HG03060 (cell line): Measurements from ENCODE around the gene BCAS3.

ENCODE experiments used
- ATAC-seq: cut with Tn5 transposase; IDR thresholded peaks from one replicate; pipeline ENCODE4 v1.9.1; 2021; ENCODE audit warnings: low read depth, moderate number of reproducible peaks; ENCODE audit not compliant: unreplicated experiment

BCAS3 gene

DNA sequence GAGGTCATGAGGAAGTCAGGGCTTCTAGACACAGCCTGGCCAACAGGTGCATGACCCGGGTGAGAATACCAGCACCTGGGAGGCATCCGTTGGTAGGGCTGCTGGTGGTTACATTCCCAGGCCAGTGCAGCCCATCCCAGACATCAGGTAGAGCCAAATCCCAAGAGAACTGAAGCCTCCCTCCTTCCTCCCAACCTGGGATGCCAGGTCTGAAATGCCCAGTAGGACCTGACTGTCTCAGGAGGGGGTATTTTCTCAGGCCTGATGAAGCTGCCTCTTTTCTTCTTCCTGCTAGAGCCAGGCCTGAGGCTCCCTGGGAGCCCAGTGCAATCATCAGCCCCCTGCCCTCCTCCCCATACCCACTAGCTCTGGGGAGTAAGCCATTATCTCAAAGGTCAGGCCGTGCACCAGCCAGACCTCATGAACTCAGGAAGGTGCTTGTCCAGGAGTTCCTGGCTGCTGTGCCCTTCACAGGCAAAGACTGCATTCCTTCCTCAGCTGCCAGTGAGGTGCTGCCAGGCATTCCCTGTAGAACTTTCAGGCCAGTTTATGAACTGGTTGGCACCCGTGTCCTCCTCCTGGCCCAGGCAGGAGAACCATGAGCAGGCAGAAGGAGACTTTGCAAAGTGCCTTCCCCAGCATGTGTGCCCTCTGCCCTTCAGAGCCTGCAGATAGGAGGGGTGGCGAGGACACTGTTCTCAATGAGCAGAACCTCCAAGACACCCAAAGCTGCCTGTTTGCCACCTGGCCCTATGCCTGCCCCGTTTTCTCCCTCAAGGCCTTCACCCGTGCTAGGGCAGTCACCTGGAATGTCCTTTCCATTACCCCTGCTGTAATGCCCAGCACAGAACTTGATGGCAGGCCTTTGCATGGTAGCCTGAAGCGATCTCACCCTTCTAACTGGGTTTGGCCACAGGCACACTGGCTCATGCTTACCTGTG, 729.6 kb downstream of the BCAS3 start:
- no peak for ATAC-seq

GRCh38 chr17:61408151-61409041, 730.7 kb downstream of the BCAS3 start:
- ATAC-seq: no peak

DNA sequence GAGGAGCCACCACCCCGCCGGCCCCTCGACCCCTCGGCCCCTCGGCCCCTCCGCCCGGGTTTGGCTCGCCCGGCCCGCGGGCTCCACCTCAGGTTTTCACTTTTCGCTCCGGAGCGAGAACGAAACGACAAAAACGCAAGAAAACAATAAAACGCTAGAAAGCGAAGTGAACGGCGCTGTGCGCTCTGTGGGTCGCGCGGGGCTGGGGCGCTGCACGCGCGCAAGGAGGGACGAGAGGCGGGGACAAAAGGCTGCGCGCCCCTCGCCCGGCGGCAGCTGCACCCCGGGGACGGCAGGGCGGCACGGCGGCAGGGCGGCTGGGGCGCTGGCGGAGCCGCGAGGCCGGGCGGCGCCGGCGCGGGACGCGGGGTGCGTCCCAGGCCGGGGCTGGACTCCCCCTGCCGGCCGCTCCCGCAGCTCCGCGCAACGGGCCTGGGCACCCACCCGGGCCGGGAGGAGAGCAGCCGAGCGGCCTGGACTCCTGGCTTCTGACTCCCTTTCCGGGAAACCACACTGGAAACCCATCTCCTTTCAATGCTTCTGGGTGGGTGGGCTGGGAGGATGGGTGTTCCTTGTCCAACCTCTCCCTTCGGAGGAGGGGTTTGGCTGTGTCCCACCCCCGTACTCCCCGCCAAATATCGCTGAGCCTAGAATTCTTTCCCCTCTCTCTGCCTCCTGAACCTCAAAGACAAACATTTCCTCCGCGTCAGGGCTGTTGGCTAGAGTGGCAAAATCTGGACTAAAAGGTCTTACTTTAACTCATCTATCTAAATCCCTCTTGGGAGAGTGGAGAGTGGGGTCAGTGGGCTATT, 731.9 kb downstream of the BCAS3 start:
- no peak for ATAC-seq

GRCh38 chr17:61410141-61411010, 732.7 kb downstream of the BCAS3 start:
- ATAC-seq: no peak

- ATAC-seq: no peak
Observed at GRCh38 chr17:61411011-61411260, 733.3 kb downstream of the BCAS3 start.

DNA sequence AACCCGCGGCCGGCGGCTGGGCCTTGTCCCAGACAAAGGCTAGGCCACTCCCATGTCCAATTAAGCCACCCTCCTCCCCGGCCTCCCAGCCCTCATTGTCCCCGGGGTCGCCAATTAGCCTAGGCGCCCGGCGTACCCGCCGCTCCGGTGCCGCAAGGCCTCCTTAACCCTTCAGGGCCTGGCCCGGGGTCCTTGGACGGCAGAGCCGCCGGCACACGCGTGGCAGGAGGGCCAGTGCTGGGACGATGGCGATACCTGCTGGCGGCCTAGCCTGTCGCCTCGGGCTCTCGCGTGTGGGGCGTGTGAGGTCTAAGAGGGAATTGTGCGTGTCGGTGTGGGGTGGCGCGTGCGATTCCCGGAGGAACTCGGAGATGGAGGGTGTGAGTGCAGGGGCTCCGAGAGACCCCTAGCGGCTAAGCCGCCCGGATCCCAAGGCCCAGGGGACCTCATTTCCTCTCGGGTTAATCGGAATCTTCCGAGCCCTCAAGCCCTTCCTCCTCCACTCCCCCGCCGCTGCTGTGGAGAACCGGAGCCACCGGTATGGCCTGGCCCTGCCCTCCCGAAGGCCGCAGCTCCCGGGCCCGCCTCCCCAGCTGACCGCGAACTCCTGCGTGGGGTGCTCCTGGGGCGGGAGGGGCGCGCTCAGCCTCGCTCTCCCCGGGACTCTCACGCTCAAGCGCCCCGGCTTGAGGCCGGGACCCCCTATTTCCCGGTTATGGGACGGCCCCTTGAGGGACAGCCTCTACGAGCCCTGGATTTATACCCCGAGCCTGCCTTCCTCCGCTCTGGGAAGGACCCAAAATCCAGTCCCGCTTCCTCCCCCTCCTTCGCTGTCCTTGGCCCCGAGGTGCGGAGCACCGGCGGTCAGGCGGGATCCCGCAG, 733.9 kb downstream of the BCAS3 start:
- no peak for ATAC-seq

DNA sequence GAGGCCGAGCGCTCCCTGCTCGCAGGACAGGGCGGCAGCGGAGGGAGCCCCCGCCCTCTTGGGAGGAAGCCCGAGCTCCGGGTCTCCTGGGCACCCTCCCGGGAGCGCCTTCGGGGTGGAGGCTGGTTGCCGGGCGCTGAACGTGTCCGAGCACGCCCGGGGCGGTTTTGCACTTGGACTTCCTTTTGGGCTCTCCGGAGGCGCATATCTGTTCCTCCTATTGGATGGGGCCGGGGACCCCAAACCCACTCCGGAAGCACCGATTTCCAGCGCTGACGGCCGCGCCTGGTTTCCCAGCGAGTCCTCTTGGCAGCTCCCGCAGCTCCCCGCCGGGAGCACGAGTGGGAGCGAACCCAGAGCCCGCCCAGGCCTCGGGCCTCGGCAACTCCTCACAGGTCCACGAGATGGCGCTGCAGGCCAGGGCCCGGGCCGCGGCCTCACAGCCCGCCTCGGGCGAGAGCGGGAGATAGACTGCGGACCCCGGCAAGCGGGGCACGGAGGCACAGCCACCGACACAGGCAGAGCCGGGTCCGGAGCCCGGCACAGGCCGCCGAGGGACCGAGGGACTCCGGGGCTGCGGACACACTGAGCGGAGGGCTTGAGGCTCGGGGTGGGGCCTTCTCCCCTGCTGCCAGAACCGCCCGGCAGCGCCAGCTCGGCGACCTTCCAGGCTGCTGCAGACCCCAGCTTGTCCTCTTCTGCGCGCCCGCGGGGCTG, 734.6 kb downstream of the BCAS3 start:
- peak; percentile 49 for ATAC-seq

- no peak for ATAC-seq
Observed at GRCh38 chr17:61412860-61413660, 735.4 kb downstream of the BCAS3 start.

DNA sequence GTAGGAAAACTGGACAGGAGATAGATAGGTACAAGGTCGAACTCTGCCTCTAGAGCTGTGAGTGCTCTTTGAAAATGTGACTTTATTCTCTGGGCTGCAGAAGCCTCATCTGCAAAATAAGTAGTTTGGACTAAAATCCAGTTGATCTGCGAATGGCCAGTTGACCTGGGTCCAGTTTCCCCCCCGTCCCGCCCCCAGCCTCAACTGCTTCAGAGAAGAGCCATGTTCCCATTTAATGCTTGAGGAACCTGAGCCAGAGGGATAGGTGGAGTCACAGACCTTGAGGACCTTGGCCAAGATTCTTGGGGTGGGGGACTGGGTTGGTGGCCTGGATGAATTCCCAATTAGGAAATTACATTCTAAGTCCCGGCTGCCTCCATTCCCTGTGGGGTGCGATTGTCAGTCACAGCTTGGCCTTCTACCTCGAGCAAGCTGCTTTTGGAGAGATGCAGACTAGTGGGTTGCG, 736.0 kb downstream of the BCAS3 start:
- ATAC-seq: no peak

DNA sequence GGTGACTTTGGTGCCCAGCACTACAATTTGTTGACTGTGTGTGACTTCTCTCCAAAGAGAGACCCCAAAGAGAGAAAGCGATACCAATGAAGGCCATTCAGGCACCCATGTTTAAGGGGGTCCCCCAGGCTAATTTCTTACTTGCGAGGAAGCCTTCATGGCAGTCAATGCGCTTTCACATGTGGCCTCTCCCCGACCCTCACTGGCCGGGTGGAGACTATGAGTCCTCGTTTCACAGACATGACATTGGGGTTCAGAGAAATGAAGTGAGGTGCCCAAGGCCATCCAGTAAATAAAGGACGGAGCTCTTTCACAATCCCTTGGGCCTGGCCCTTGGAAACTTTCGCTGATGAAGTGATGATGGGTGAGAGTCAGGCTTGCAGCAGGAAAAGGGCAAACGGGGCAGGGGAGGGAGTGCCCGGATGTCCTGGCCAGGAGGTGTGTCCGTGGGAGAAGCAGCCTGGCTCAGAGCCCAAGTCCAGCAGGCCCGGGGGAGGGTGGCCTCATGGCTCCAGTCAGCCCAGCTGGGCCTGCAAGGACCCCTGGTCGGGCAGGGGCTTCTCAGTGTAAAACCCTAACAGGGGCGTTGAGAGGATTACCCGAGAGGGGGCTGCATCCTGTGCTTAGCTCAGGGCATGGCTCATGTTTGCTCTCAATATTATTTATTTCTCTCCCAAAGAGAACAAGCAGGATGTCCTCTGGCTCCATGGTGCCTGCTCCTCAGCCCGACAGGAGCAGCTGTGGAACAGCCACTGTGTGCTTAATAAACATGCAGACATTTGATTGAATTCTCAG, 736.7 kb downstream of the BCAS3 start:
- ATAC-seq: no peak

DNA sequence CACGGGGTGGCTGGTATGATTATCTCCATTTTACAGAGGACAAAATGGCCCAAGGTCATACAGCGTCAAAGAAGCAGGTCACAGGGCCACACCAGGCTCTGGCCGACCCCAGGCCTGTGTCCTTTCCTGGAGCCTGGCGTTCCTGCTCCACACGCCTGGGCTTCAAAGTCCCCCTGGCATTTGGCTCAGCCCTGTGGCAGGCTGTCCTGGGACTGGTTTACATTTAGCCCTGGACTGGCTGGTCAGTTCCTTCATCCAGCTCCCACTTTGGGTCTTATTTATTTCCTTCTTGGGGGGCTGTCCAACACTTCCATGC, 737.2 kb downstream of the BCAS3 start:
- no peak for ATAC-seq

GRCh38 chr17:61415374-61416210, 737.9 kb downstream of the BCAS3 start:
- no peak for ATAC-seq

DNA sequence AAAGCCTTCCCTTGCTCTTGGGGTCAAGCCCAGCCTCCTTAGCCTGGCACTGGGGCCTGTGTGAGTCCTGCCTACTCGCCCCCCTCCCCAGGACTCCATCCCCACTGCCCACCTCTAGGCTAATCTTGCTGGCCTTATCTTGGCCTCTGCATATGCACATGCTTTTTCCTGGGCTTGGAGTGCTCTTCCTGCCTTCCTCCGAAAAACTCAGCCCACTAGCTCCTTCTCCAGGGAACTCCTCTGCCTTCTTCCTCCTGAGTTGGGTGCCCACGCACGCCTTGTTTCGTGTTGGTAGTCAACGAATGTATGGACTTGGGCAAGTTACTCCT, 738.5 kb downstream of the BCAS3 start:
- ATAC-seq: no peak

- no peak for ATAC-seq
Observed at GRCh38 chr17:61416540-61417363, 739.1 kb downstream of the BCAS3 start.

DNA sequence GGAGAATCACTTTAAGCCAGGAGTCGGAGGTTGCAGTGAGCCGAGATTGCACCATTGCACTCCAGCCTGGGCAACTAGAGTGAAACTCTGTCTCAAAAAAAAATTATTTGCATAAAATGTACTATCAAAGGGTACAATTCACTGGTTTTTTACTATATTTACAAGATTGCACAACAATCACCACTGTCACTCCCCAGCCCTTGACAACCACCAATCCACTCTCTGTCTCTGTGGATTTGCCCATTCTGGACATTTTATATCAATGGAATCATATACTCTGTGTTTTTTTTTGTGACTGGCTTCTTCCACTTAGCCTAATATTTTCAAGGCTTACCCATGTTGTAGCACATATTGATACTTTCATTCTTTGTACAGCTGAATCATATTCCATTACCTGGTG, 740.8 kb downstream of the BCAS3 start:
- no peak for ATAC-seq
